GM23338 (cell line): ENCODE data around the gene MKLN1.

ENCODE experiments used
- EZH2 ChIP-seq: fragments of 200-600 bp; sonication (generic); IDR thresholded peaks from one replicate; pipeline ENCODE4 v1.8.0; 2017; ENCODE audit warnings: antibody characterized with exemption, mild to moderate bottlenecking, low read depth; ENCODE audit not compliant: unreplicated experiment
- POLR2AphosphoS5 ChIP-seq: IDR thresholded peaks from 2 replicates; pipeline ENCODE4 v1.6.1; 2016; ENCODE audit warnings: antibody characterized with exemption, low read depth

- TF ChIP-seq EZH2 (no peak), POLR2AphosphoS5 (no peak)
Measured at GRCh38 chr7:131302446-131302845, 25.2 kb upstream of the MKLN1 start.
